Tibial artery (tissue), 4 donors: Measurements from ENCODE around the gene VEPH1.

Experiments used
- DNase-seq, 2 donors: peaks; one replicate each; pipeline ENCODE4 v3.0.0-alpha.2; 2019
- H3K27ac ChIP-seq, 2 donors: fragments of 200-600 bp; sonication (generic) in 1 of 2; 1 replicate in 1 of 2; 2 replicates in 1 of 2; pipeline ENCODE4 v1.5.1; 2018 to 2019; ENCODE audit warnings: mild to moderate bottlenecking in 1 of 2
- H3K27me3 ChIP-seq, 2 donors: fragments of 200-600 bp; sonication (generic) in 1 of 2; one replicate each; pipeline versions ENCODE4 v1.5.1 to v1.6.0; 2016 to 2019
- H3K36me3 ChIP-seq, 3 donors: fragments of 200-600 bp; sonication (generic) in 2 of 3; one replicate each; pipeline ENCODE4 v1.5.1; 2016 to 2019; ENCODE audit warnings: mild to moderate bottlenecking in 2 of 3
- H3K4me1 ChIP-seq, 4 donors: fragments of 200-600 bp; sonication (generic) in 2 of 4; 1 replicate in 3 of 4; 2 replicates in 1 of 4; pipeline ENCODE4 v1.5.1; 2016 to 2019
- H3K4me3 ChIP-seq, 2 donors: fragments of 200-600 bp; sonication (generic) in 1 of 2; 1 replicate in 1 of 2; 2 replicates in 1 of 2; pipeline ENCODE4 v1.5.1; 2018 to 2019; ENCODE audit warnings: mild to moderate bottlenecking in 2 of 2
- H3K9me3 ChIP-seq, 3 donors: fragments of 200-600 bp; sonication (generic) in 1 of 3; one replicate each; pipeline ENCODE4 v1.5.1; 2016 to 2019
- CTCF ChIP-seq, 2 experiments: fragments of 200-600 bp in 1 of 2; fragments of 450-650 bp in 1 of 2; IDR thresholded peaks; one replicate each; pipeline ENCODE4 v1.5.1; 2017 to 2019; ENCODE audit warnings: antibody characterized with exemption in 2 of 2, mild to moderate bottlenecking in 1 of 2, moderate library complexity in 1 of 2
- intact Hi-C: fragments of 100-400 bp; cut with DNase I; formaldehyde crosslinking; loops from one replicate; pipeline ENCODE4 v1.15.0; 2023; ENCODE audit warnings: low total_unique reads

The VEPH1 gene

GRCh38 chr3:157502916-157503595, at the start of gene VEPH1:
VEPH1 (minus strand) TSS chr3:157503416; CDS start chr3:157495349, 8,067 bp downstream.
- H3K27ac ChIP-seq, result no peak within 1 kb of the TSS

GRCh38 chr3:157551961-157552360, 48.7 kb upstream of the VEPH1 start:
- intact Hi-C loops, result no loop called here
- TF ChIP-seq CTCF (IDR thresholded peaks at IDR 0.05), result no peak
- H3K9me3 ChIP-seq, result no peaks in the 10 kb centered on the region
- H3K4me1 ChIP-seq, result no peaks in the 10 kb centered on the region
- H3K4me3 ChIP-seq, result no peak overlapping the region
- H3K27me3 ChIP-seq, result no peaks in the 10 kb centered on the region
- no peak overlapping the region for H3K27ac ChIP-seq
- no peaks in the 10 kb centered on the region for H3K36me3 ChIP-seq
- DNase-seq, result no peak

More at GRCh38 chr3:157502916-157503595, at the start of gene VEPH1:
- no peak for DNase-seq
- no peaks in the 10 kb centered on the region for H3K36me3 ChIP-seq
- peaks cover 0 to 2% (median 0%) of the 10 kb centered on the region in 3 donors for H3K9me3 ChIP-seq
- H3K27me3 ChIP-seq, result no peaks in the 10 kb centered on the region
- H3K4me3 ChIP-seq, result no peak within 1 kb of the TSS
- peaks cover 0 to 12% (median 5%) of the 10 kb centered on the region in 4 donors for H3K4me1 ChIP-seq
- no peak for TF ChIP-seq CTCF (IDR thresholded peaks at IDR 0.05)
- intact Hi-C loops, result no loop called here

GRCh38 chr3:157549498-157549897, 46.3 kb upstream of the VEPH1 start:
- H3K27me3 ChIP-seq, result no peaks in the 10 kb centered on the region
- TF ChIP-seq CTCF (IDR thresholded peaks at IDR 0.05), result no peak
- H3K36me3 ChIP-seq, result no peaks in the 10 kb centered on the region
- no peaks in the 10 kb centered on the region for H3K4me1 ChIP-seq
- no peaks in the 10 kb centered on the region for H3K9me3 ChIP-seq
- no peak overlapping the region for H3K4me3 ChIP-seq
- no peak for DNase-seq
- H3K27ac ChIP-seq, result no peak overlapping the region
- intact Hi-C loops, result no loop called here

- intact Hi-C loops, result no loop called here
- no peaks in the 10 kb centered on the region for H3K27me3 ChIP-seq
- DNase-seq, result peak in 1 of 2 donors; percentile 33
- no peaks in the 10 kb centered on the region for H3K36me3 ChIP-seq
- TF ChIP-seq CTCF (IDR thresholded peaks at IDR 0.05), result no peak
- peaks cover 0 to 12% (median 6%) of the 10 kb centered on the region in 4 donors for H3K4me1 ChIP-seq
- H3K4me3 ChIP-seq, result no peak overlapping the region
- H3K27ac ChIP-seq, result no peak overlapping the region
- peaks cover 0 to 6% (median 5%) of the 10 kb centered on the region in 3 donors for H3K9me3 ChIP-seq
These were observed 41.4 kb upstream of the VEPH1 start for GRCh38 chr3:157544501-157545130.

- H3K9me3 ChIP-seq, result peaks cover 0 to 6% (median 5%) of the 10 kb centered on the region in 3 donors
- no peak for TF ChIP-seq CTCF (IDR thresholded peaks at IDR 0.05)
- peaks cover 0 to 12% (median 6%) of the 10 kb centered on the region in 4 donors for H3K4me1 ChIP-seq
- DNase-seq, result no peak
- H3K36me3 ChIP-seq, result no peaks in the 10 kb centered on the region
- peak overlapping the region; percentile 3 to 15 for H3K27ac ChIP-seq
- H3K27me3 ChIP-seq, result no peaks in the 10 kb centered on the region
- intact Hi-C loops, result no loop called here
- H3K4me3 ChIP-seq, result peak overlapping the region; percentile 46 to 52
These were observed 40.4 kb upstream of the VEPH1 start for GRCh38 chr3:157543501-157544035.
